ENCODE data around the gene LRRC46. TPM values are rescaled to one million over a fixed set of nuclear protein-coding genes. Genes with fewer than 3 reads are reported as not detected.

The LRRC46 gene
- total RNA-seq, 4 donors from 2014 or later = 0.14 to 1.5 (median 0.76) TPM

- no peaks in the 10 kb centered on the region for H3K27me3 ChIP-seq
- H3K36me3 ChIP-seq = no peaks in the 10 kb centered on the region
- no peak overlapping the region for H3K27ac ChIP-seq
- no peaks in the 10 kb centered on the region for H3K9me3 ChIP-seq
- intact Hi-C loops (cut with DNase I; ENCODE audit: low total_unique reads) = no loop called here
- no peak for TF ChIP-seq POLR2A (IDR thresholded peaks at IDR 0.05)
- TF ChIP-seq, protein P1, sequence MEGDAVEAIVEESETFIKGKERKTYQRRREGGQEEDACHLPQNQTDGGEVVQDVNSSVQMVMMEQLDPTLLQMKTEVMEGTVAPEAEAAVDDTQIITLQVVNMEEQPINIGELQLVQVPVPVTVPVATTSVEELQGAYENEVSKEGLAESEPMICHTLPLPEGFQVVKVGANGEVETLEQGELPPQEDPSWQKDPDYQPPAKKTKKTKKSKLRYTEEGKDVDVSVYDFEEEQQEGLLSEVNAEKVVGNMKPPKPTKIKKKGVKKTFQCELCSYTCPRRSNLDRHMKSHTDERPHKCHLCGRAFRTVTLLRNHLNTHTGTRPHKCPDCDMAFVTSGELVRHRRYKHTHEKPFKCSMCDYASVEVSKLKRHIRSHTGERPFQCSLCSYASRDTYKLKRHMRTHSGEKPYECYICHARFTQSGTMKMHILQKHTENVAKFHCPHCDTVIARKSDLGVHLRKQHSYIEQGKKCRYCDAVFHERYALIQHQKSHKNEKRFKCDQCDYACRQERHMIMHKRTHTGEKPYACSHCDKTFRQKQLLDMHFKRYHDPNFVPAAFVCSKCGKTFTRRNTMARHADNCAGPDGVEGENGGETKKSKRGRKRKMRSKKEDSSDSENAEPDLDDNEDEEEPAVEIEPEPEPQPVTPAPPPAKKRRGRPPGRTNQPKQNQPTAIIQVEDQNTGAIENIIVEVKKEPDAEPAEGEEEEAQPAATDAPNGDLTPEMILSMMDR (IDR thresholded peaks at IDR 0.05) = no peak
- no peak for DNase-seq
- no peaks in the 10 kb centered on the region for H3K4me1 ChIP-seq
- H3K4me3 ChIP-seq = no peak overlapping the region
Observed at GRCh38 chr17:47813512-47814031, 17.9 kb upstream of the LRRC46 start.

GRCh38 chr17:47815106-47815918 lies 16.2 kb upstream of the LRRC46 start:
- no peaks in the 10 kb centered on the region for H3K9me3 ChIP-seq
- no peak for DNase-seq
- intact Hi-C loops (cut with DNase I; ENCODE audit: low total_unique reads) = no loop called here
- H3K27ac ChIP-seq = no peak overlapping the region
- H3K27me3 ChIP-seq = no peaks in the 10 kb centered on the region
- no peak overlapping the region for H3K4me3 ChIP-seq
- TF ChIP-seq, protein P1 (IDR thresholded peaks at IDR 0.05) = no peak
- TF ChIP-seq POLR2A (IDR thresholded peaks at IDR 0.05) = no peak
- H3K4me1 ChIP-seq = no peaks in the 10 kb centered on the region
- no peaks in the 10 kb centered on the region for H3K36me3 ChIP-seq

DNA sequence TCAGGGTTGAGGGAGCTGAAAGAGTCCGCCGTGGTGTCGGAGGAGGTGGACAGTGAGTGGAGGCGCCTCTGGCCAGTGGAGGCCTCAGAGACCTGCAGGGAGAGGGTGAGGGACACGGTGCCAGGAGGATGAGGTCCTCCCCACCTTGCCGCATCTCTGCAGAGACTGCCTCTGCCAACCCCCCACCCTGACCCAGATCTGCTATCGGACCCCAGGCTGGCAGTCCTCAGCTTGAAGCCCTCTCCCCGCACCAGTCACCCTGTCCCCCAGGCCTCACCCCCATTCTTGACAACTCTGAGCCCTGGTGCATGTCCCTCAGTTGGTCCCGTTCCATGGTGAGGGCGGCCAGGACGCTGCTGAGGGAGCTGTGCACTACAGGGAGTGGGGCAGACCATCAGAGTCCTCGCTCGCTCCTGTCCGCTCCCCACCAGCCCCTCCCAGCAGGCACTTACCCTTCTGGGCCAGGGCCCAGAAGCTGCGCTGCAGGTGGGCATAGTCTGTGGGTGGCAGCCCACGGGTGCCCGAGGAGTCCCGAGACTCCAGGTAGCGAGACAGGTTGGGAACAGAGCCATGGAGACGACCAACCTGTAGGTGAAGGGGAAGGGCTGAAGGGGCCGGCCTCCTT lies 15.2 kb upstream of the LRRC46 start:
- no peaks in the 10 kb centered on the region for H3K9me3 ChIP-seq
- no peaks in the 10 kb centered on the region for H3K36me3 ChIP-seq
- TF ChIP-seq, protein P1 (IDR thresholded peaks at IDR 0.05) = no peak
- TF ChIP-seq POLR2A (IDR thresholded peaks at IDR 0.05) = no peak
- no peaks in the 10 kb centered on the region for H3K27me3 ChIP-seq
- intact Hi-C loops (cut with DNase I; ENCODE audit: low total_unique reads) = no loop called here
- peaks cover 0 to 7% of the 10 kb centered on the region in 2 donors for H3K4me1 ChIP-seq
- no peak overlapping the region for H3K4me3 ChIP-seq
- no peak overlapping the region for H3K27ac ChIP-seq
- no peak for DNase-seq

GRCh38 chr17:47816947-47817346 lies 14.5 kb upstream of the LRRC46 start:
- H3K27ac ChIP-seq = no peak overlapping the region
- no peak for DNase-seq
- H3K36me3 ChIP-seq = no peaks in the 10 kb centered on the region
- peaks cover 0 to 8% of the 10 kb centered on the region in 2 donors for H3K4me1 ChIP-seq
- TF ChIP-seq, protein P1 (IDR thresholded peaks at IDR 0.05) = no peak
- no peak for TF ChIP-seq POLR2A (IDR thresholded peaks at IDR 0.05)
- H3K4me3 ChIP-seq = no peak overlapping the region
- no peaks in the 10 kb centered on the region for H3K9me3 ChIP-seq
- intact Hi-C loops (cut with DNase I; ENCODE audit: low total_unique reads) = no loop called here
- H3K27me3 ChIP-seq = no peaks in the 10 kb centered on the region

Measured in uterus (tissue), 4 donors.